Endothelial cell (in vitro differentiated cells): ENCODE results near the gene RAB11FIP4. TPM values are rescaled to one million over a fixed set of nuclear protein-coding genes. Genes with fewer than 3 reads are reported as not detected.

ENCODE experiments used
- DNase-seq: peaks from one replicate; pipeline ENCODE4 v3.0.0; 2021; ENCODE audit warnings: low spot score
- H3K27ac Mint-ChIP-seq: one replicate; pipeline ENCODE4 v1.8.0; 2021; ENCODE audit warnings: mixed read lengths, inconsistent platforms; ENCODE audit not compliant: unreplicated experiment
- H3K27me3 Mint-ChIP-seq: one replicate; pipeline ENCODE4 v1.8.0; 2021; ENCODE audit warnings: mild to moderate bottlenecking, moderate library complexity, mixed read lengths, inconsistent platforms; ENCODE audit not compliant: unreplicated experiment
- H3K36me3 Mint-ChIP-seq: one replicate; pipeline ENCODE4 v1.8.0; 2021; ENCODE audit warnings: mild to moderate bottlenecking, low read depth, mixed read lengths, inconsistent platforms; ENCODE audit not compliant: unreplicated experiment
- H3K4me1 Mint-ChIP-seq: one replicate; pipeline ENCODE4 v1.8.0; 2021; ENCODE audit warnings: mild to moderate bottlenecking, mixed read lengths, inconsistent platforms; ENCODE audit not compliant: unreplicated experiment
- H3K4me3 Mint-ChIP-seq: one replicate; pipeline ENCODE4 v1.8.0; 2021; ENCODE audit warnings: mild to moderate bottlenecking, mixed read lengths, inconsistent platforms; ENCODE audit not compliant: unreplicated experiment
- H3K9me3 Mint-ChIP-seq: one replicate; pipeline ENCODE4 v1.8.0; 2021; ENCODE audit warnings: mixed read lengths, inconsistent platforms; ENCODE audit not compliant: unreplicated experiment
- total RNA-seq: library from RNA; stranded (reverse); fragmentation: NEBNext Ultra II Directional; extraction: Animal tissue kit (Norgen Biotek cat#: 25700); gene quantifications from one replicate; pipeline ENCODE4 v1.2.1, GENCODE V29; 2021; ENCODE audit not compliant: unreplicated experiment
- TF ChIP-seq, protein P1 (sequence below): fragments of 200-600 bp; sonication (generic); IDR thresholded peaks from one replicate; pipeline ENCODE4 v1.5.0; 2021; ENCODE audit warnings: antibody characterized with exemption; ENCODE audit not compliant: unreplicated experiment

The RAB11FIP4 gene
- total RNA-seq, 1 donor from 2014 or later, result 0.92 TPM

DNA sequence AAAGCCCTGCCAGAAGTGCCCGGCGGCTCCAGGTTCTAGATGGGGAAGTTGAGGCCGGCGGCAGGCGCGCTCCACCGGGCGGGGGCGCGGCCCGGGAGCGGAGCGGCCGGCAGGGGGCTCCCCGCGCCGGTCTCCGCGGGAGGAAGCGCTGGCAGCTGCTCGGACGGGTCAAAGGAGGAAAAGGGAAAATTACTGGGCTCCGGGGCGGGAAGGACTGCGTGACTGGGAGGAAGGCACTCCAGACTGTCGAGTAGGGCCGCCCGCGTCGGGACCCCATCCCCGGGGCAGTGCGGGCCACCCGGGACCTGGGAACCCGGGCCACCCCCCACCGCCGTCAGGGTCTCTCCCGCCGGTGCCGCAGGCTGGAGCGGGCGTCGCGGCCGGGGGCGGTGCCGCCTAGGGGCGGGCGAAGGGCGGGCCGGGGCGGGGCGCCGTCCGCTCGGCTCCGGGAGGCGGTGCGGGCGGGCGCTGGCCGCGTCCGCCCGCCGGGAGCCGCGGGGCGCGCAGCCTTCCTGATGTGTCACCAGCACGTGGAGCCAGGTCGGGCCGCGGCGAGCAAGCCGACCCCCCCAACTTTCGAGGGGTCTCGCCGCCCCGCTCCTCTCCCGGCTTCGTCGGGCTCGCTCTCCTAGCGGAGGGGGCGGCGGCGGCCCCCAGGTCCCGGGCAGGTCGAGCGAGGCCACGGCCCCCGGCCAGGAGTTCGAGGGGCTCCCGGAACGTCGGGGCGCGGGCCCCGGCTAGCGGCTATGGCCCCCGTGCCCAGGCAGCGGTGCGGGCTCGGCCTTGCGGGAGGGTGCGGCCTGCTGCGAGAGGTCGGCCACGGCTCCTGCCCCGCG lies 167.5 kb downstream of the RAB11FIP4 start:
- TF ChIP-seq, protein P1, sequence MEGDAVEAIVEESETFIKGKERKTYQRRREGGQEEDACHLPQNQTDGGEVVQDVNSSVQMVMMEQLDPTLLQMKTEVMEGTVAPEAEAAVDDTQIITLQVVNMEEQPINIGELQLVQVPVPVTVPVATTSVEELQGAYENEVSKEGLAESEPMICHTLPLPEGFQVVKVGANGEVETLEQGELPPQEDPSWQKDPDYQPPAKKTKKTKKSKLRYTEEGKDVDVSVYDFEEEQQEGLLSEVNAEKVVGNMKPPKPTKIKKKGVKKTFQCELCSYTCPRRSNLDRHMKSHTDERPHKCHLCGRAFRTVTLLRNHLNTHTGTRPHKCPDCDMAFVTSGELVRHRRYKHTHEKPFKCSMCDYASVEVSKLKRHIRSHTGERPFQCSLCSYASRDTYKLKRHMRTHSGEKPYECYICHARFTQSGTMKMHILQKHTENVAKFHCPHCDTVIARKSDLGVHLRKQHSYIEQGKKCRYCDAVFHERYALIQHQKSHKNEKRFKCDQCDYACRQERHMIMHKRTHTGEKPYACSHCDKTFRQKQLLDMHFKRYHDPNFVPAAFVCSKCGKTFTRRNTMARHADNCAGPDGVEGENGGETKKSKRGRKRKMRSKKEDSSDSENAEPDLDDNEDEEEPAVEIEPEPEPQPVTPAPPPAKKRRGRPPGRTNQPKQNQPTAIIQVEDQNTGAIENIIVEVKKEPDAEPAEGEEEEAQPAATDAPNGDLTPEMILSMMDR, result peak; percentile 80
- Mint-ChIP-seq H3K4me1 (peaks cover 25% of the 10 kb centered on the region), H3K27me3 (peaks cover 17% of the 10 kb centered on the region), H3K27ac (peak overlapping the region; percentile 57), H3K9me3 (no peaks in the 10 kb centered on the region), H3K36me3 (no peaks in the 10 kb centered on the region), H3K4me3 (peak overlapping the region; percentile 73)
- DNase-seq, result peak; percentile 78

DNA sequence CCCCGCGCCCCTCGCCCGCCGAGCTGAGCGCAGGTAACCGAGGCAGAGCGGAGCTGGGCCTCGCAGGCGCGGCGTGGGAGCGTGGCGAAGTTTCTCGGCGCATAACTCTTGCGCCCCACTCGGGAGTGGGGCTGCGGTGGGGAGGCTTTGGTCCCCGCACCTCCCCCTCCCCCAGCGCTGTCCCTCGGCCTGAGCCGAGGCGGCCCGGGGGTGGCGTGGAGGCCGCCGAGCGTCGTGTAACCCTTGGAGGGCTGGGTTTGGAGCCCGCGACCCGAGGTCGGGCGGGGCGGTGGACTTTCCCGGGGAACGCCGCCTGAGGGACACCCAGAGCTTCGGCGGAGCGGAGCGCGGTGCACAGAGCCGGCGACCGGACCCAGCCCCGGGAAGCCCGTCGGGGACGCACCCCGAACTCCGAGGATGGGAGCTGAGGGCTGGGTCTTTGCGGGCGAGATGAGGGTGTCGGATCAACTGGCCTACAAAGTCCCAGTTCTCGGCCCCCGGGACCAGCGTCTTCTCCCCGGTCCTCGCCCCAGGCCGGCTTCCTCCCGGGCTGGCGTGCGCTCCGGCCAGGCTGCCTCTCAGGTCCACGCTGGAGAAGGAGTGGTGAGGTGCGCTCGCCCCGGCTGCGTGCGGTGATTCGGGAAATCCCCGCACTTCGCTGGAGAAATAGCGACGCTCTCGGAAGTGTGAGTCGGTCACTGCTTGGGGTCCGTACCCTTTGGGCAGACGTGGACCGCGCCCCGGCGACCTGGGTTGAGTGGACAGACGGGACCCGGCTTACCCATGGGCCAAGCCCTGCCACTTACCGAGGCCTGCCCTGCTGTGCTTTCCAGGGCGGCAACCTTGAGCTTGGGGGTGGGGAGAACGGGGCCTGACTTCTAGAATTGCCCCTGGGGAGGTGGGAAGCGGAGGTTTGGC lies 168.4 kb downstream of the RAB11FIP4 start:
- TF ChIP-seq, protein P1, result no peak
- no peaks in the 10 kb centered on the region for H3K36me3 Mint-ChIP-seq
- no peaks in the 10 kb centered on the region for H3K9me3 Mint-ChIP-seq
- peak; percentile 22 for DNase-seq
- H3K4me1 Mint-ChIP-seq, result peaks cover 25% of the 10 kb centered on the region
- peak overlapping the region; percentile 9 for H3K27ac Mint-ChIP-seq
- H3K27me3 Mint-ChIP-seq, result peaks cover 17% of the 10 kb centered on the region
- H3K4me3 Mint-ChIP-seq, result peak overlapping the region; percentile 82

DNA sequence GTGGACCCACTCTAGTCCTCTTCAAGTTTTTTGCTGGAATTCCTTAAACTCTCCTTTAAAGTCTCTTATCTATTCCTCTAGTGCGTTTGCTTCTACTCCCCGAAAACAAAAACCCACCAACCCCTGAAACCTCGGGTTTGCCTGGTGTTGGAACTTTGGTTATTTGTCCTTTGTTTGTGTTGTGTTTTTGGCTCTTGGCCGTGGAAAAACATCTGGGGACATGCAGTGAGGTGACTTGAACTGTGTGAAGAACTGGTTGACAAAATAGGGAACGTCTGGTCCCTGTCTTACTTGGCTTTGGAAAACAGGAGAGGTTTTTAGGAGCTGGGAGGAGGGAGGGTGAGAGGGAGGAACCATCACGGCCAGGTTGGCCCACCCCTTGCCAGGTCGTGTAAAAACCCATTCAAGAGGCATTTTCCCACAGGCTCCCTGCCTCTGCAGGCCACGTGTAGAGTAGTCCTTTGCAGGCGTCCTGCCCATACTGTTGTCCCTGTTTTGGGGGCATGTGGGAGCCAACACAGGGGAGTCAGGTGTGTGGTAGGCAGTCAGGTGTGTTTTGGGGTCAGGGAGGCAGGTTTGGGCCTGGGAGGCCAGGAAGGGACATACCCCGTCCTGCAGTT lies 169.3 kb downstream of the RAB11FIP4 start:
- peaks cover 25% of the 10 kb centered on the region for H3K4me1 Mint-ChIP-seq
- no peaks in the 10 kb centered on the region for H3K9me3 Mint-ChIP-seq
- no peak for DNase-seq
- H3K36me3 Mint-ChIP-seq, result no peaks in the 10 kb centered on the region
- peaks cover 17% of the 10 kb centered on the region for H3K27me3 Mint-ChIP-seq
- peak overlapping the region; percentile 9 for H3K27ac Mint-ChIP-seq
- peak overlapping the region; percentile 82 for H3K4me3 Mint-ChIP-seq
- TF ChIP-seq, protein P1, result no peak

DNA sequence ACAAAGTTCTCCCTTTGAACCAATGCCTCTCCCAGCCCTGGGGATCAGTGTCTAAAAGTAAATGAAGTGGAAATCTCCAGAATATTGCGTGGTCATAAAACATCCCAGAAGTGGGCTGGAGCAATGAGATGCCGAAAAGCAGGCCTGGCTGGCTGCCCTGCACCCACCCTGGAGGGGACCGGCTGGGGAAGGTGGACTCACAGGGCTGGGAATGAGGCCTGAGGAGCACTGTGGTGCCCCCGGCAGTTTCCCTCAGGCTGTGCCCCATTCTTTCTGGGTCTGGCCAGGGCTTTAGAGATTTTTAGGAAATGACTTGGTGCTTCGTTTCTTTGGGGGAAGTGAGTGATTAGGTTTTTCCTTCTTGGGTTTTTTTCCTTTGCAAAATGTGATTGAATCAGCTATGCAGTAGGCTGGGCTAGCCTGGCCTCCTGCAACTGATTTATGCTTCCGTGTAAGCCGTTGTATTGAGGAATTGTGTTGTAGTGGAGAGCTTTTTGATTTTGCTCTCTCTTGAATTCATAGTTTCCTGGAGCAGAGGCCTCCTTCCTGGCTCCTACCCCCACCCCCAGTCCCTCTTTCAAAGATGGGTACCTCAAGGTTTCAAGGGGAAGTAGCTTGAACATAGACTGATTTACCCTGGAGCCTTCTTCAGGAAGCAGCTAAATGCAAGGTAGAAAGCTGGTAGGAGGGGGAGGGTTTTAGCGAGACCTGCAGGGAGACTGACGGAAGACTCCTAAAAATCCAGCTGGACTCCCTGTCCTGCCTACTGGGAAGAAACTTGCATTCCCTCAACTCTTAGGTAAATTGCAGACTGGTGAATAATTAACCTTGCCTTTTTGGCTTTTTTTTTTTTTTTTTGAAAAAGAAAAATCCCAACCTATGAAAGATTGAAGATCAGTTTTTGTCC lies 170.2 kb downstream of the RAB11FIP4 start:
- no peak for DNase-seq
- TF ChIP-seq, protein P1, result no peak
- no peaks in the 10 kb centered on the region for H3K9me3 Mint-ChIP-seq
- H3K4me3 Mint-ChIP-seq, result no peak overlapping the region
- H3K27me3 Mint-ChIP-seq, result peaks cover 17% of the 10 kb centered on the region
- no peaks in the 10 kb centered on the region for H3K36me3 Mint-ChIP-seq
- H3K27ac Mint-ChIP-seq, result peak overlapping the region; percentile 49
- peaks cover 25% of the 10 kb centered on the region for H3K4me1 Mint-ChIP-seq
